Measurements from ENCODE around the gene ADGRB3.

DNA sequence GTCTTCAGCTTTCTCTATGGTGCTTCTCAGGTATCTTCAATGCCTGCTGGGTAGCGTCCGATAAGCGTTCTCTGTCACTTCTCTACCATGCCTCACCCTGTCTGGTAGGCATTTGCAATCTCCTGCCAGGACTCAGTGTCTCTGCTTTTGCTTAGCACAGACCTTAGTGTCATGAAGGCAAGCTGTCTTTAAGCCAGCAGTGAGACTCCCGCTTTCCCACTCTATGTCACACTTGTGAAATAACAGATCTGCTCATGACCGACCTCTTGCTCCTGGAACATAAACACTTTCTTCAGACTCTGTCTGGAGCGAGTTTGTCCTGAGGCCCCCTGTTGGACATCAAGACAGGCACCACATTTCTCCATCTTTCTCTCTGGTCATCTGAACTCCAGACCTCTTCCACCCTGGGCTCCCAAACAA is 17.0 kb downstream of the ADGRB3 start:
- TF ChIP-seq CTCF (IDR thresholded peaks at IDR 0.05 in 8 of 11, conservative IDR thresholded peaks at IDR 0.05 in 3 of 11) (no peak), POLR2A (IDR thresholded peaks at IDR 0.05) (no peak)

All from spleen (tissue), 7 donors.